ENCODE results near the gene ATRN.

Gene ATRN

GRCh38 chr20:3449319-3449718 lies 21.5 kb upstream of the ATRN start:
- no peak for TF ChIP-seq CTCF (conservative IDR thresholded peaks at IDR 0.05; ENCODE audit: low read depth)
- ChIA-PET POLR2A (ENCODE audit: low non-redundant PET) (no interaction called here), CTCF (no interaction called here)
- no peak for DNase-seq (ENCODE audit: low spot score)
- no peak overlapping the region for H3K27ac ChIP-seq

GRCh38 chr20:3452136-3452535 lies 18.7 kb upstream of the ATRN start:
- H3K27ac ChIP-seq = no peak overlapping the region
- TF ChIP-seq CTCF (conservative IDR thresholded peaks at IDR 0.05; ENCODE audit: low read depth) = no peak
- POLR2A ChIA-PET (ENCODE audit: low non-redundant PET) = no interaction called here
- DNase-seq (ENCODE audit: low spot score) = no peak
- CTCF ChIA-PET = no interaction called here

- CTCF ChIA-PET = interaction anchor here (0.6 to 0.7 kb wide), 2 partner anchors 52 to 956 kb away, joined by 3 read pairs; no protein-coding TSS in a partner anchor
- no peak for TF ChIP-seq CTCF (conservative IDR thresholded peaks at IDR 0.05; ENCODE audit: low read depth)
- POLR2A ChIA-PET (ENCODE audit: low non-redundant PET) = no interaction called here
- H3K27ac ChIP-seq = no peak overlapping the region
- no peak for DNase-seq (ENCODE audit: low spot score)
Measured at GRCh38 chr20:3452690-3453089, 18.1 kb upstream of the ATRN start.

- POLR2A ChIA-PET (ENCODE audit: low non-redundant PET) = no interaction called here
Measured at GRCh38 chr20:3454831-3455230, 16.0 kb upstream of the ATRN start.

GRCh38 chr20:3456648-3457047 lies 14.2 kb upstream of the ATRN start:
- ChIA-PET CTCF (interaction anchor here (0.5 to 0.6 kb wide), 2 partner anchors 9 to 25 kb away, joined by 3 read pairs; no protein-coding TSS in a partner anchor), POLR2A (ENCODE audit: low non-redundant PET) (no interaction called here)
- no peak for TF ChIP-seq CTCF (conservative IDR thresholded peaks at IDR 0.05; ENCODE audit: low read depth)
- no peak overlapping the region for H3K27ac ChIP-seq
- no peak for DNase-seq (ENCODE audit: low spot score)

More at GRCh38 chr20:3454831-3455230, 16.0 kb upstream of the ATRN start:
- no peak for TF ChIP-seq CTCF (conservative IDR thresholded peaks at IDR 0.05; ENCODE audit: low read depth)
- no peak for DNase-seq (ENCODE audit: low spot score)
- H3K27ac ChIP-seq = no peak overlapping the region
- CTCF ChIA-PET = interaction anchor here (0.6 to 0.7 kb wide), 2 partner anchors 222 to 266 kb away, joined by 3 read pairs; no protein-coding TSS in a partner anchor

- ChIA-PET CTCF (no interaction called here), POLR2A (ENCODE audit: low non-redundant PET) (no interaction called here)
- TF ChIP-seq CTCF (conservative IDR thresholded peaks at IDR 0.05; ENCODE audit: low read depth) = no peak
- H3K27ac ChIP-seq = no peak overlapping the region
- no peak for DNase-seq (ENCODE audit: low spot score)
Measured at GRCh38 chr20:3459881-3460307, 10.9 kb upstream of the ATRN start.
